RWPE2 (cell line): ENCODE data around the gene GNB1L.
A peak's percentile ranks its signal among the peaks of the same experiment; 100 is the strongest.

Experiments used
- ATAC-seq: fragments of 200-7000 bp; cut with Tn5 transposase; 3 replicates; pipeline ENCODE4 v1.9.1; 2021; ENCODE audit warnings: low read depth
- DNase-seq: peaks from one replicate; pipeline ENCODE4 v3.0.0-alpha.2; 2020; ENCODE audit warnings: low spot score
- H3K27ac ChIP-seq: fragments of 450-650 bp; 2 replicates; pipeline ENCODE4 v1.5.1; 2017; ENCODE audit warnings: mild to moderate bottlenecking; ENCODE audit not compliant: poor library complexity, severe bottlenecking
- H3K27me3 ChIP-seq: fragments of 250-450 bp; sonication (Bioruptor Pico); 2 replicates; pipeline ENCODE4 v1.5.1; 2021; ENCODE audit warnings: mild to moderate bottlenecking, moderate library complexity; ENCODE audit not compliant: insufficient read depth, poor library complexity, severe bottlenecking
- H3K36me3 ChIP-seq: fragments of 250-450 bp; sonication (Bioruptor Pico); 2 replicates; pipeline ENCODE4 v1.5.1; 2020; ENCODE audit warnings: low read depth, mild to moderate bottlenecking, moderate library complexity
- H3K4me1 ChIP-seq: fragments of 250-450 bp; sonication (Bioruptor Pico); 2 replicates; pipeline ENCODE4 v1.5.1; 2021; ENCODE audit warnings: mild to moderate bottlenecking, moderate library complexity; ENCODE audit not compliant: insufficient read depth, poor library complexity, severe bottlenecking
- H3K4me3 ChIP-seq: fragments of 250-450 bp; sonication (Bioruptor Pico); 2 replicates; pipeline ENCODE4 v1.5.1; 2021; ENCODE audit warnings: mild to moderate bottlenecking, moderate library complexity; ENCODE audit not compliant: severe bottlenecking
- H3K9me3 ChIP-seq: fragments of 250-450 bp; sonication (Bioruptor Pico); 2 replicates; pipeline ENCODE4 v1.5.1; 2021; ENCODE audit warnings: mild to moderate bottlenecking, moderate library complexity; ENCODE audit not compliant: severe bottlenecking
- TF ChIP-seq, protein P1 (sequence below): fragments of 450-650 bp; IDR thresholded peaks from one replicate; pipeline ENCODE4 v1.5.1; 2017; ENCODE audit warnings: mild to moderate bottlenecking, moderate library complexity; ENCODE audit not compliant: poor library complexity, severe bottlenecking

The GNB1L gene

GRCh38 chr22:19854778-19855503 lies at the start of gene GNB1L, which contains the start of gene RTL10:
GNB1L (minus strand) TSS chr22:19854874; CDS start chr22:19821355, 33,519 bp downstream.
RTL10 (minus strand) TSS chr22:19854874; CDS start chr22:19852261, 2,613 bp downstream.
- H3K27me3 ChIP-seq: no peaks in the 10 kb centered on the region
- no peaks in the 10 kb centered on the region for H3K9me3 ChIP-seq
- H3K36me3 ChIP-seq: peaks cover 30% of the 10 kb centered on the region
- H3K4me3 ChIP-seq: peak within 1 kb of the TSS; percentile 65
- peaks cover 14% of the 10 kb centered on the region for H3K4me1 ChIP-seq
- DNase-seq (peak; percentile 95), ATAC-seq (peak; percentile 79)
- TF ChIP-seq, protein P1, sequence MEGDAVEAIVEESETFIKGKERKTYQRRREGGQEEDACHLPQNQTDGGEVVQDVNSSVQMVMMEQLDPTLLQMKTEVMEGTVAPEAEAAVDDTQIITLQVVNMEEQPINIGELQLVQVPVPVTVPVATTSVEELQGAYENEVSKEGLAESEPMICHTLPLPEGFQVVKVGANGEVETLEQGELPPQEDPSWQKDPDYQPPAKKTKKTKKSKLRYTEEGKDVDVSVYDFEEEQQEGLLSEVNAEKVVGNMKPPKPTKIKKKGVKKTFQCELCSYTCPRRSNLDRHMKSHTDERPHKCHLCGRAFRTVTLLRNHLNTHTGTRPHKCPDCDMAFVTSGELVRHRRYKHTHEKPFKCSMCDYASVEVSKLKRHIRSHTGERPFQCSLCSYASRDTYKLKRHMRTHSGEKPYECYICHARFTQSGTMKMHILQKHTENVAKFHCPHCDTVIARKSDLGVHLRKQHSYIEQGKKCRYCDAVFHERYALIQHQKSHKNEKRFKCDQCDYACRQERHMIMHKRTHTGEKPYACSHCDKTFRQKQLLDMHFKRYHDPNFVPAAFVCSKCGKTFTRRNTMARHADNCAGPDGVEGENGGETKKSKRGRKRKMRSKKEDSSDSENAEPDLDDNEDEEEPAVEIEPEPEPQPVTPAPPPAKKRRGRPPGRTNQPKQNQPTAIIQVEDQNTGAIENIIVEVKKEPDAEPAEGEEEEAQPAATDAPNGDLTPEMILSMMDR: peak; percentile 7
- H3K27ac ChIP-seq: peak within 1 kb of the TSS; percentile 77

DNA sequence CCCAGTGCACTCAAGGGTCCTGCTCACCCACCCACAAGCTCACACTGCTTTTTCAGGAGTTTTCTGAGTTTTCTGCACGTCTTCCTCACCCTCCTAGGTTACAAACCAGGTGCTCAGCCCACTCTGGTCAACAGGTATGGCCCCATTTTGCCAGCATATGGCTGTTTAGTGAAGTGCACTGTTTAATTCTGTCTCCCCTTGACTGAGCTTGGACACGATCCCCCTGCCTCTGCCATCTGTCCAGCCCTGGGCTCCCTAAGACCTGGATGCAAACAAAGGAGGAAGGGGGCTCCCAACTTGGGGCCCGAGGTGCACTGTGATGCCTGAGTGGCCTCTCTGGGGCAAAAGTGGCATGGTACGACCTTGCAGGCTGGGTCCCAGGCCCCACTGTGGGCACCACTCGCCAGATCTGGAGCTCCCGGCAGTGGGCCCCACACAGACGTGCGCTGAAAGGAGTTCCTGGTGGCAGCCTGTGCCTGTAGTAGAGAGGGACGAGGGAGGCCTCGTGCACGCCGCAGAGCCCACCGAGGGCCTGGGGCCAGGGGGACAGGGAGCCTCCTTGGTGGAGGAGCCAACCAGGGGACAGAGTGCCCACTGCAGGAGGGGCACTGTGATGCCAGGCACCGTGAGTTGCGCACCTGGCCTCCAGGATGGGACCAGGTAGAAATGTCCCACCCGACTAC lies 49.6 kb upstream of the GNB1L start:
- Histone ChIP-seq H3K4me1 (no peaks in the 10 kb centered on the region), H3K36me3 (peaks cover 7% of the 10 kb centered on the region), H3K27ac (no peak overlapping the region), H3K9me3 (no peaks in the 10 kb centered on the region), H3K27me3 (no peaks in the 10 kb centered on the region), H3K4me3 (no peak overlapping the region)
- ATAC-seq: no peak
- TF ChIP-seq, protein P1: no peak
- no peak for DNase-seq

GRCh38 chr22:19903513-19903912 lies 48.8 kb upstream of the GNB1L start:
- no peaks in the 10 kb centered on the region for H3K27me3 ChIP-seq
- H3K9me3 ChIP-seq: no peaks in the 10 kb centered on the region
- TF ChIP-seq, protein P1: no peak
- no peak for DNase-seq
- no peak overlapping the region for H3K27ac ChIP-seq
- peaks cover 1% of the 10 kb centered on the region for H3K36me3 ChIP-seq
- ATAC-seq: no peak
- no peaks in the 10 kb centered on the region for H3K4me1 ChIP-seq
- H3K4me3 ChIP-seq: no peak overlapping the region

DNA sequence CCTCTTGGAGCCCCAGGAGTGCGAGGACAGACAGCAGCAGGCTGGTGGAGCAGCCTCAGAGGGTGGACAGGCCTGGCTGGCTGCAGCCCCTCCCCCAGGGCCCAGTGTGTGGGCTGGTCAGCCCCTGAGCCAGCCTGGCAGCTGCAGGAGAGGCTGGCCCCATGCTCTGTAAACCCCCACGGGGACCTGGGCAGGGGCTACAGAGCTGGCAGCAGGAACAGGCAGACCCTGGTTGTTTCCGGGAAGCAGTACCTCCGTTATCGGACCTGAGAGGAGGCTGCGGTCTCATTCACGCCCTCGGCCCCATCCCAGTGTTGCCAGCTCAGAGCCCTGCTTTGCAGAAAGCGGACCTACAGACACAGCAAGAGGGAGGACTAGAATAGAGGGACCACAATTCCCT lies 48.4 kb upstream of the GNB1L start:
- TF ChIP-seq, protein P1: no peak
- Histone ChIP-seq H3K4me3 (no peak overlapping the region), H3K36me3 (no peaks in the 10 kb centered on the region), H3K27ac (no peak overlapping the region), H3K9me3 (no peaks in the 10 kb centered on the region), H3K4me1 (no peaks in the 10 kb centered on the region), H3K27me3 (no peaks in the 10 kb centered on the region)
- ATAC-seq (no peak; the same call in 2 of the 3 replicates), DNase-seq (no peak)
